H9 (cell line): Measurements from ENCODE around the gene PARD3. TPM values are rescaled to one million over a fixed set of nuclear protein-coding genes. Genes with fewer than 3 reads are reported as not detected.

ENCODE experiments used
- DNase-seq: peaks from one replicate; pipeline ENCODE4 v3.0.0-alpha.2; 2017
- H2AFZ ChIP-seq: one replicate; pipeline ENCODE4 v1.6.1; 2013; ENCODE audit warnings: mild to moderate bottlenecking, low read length, control low read depth, moderate library complexity
- H2AK5ac ChIP-seq: 2 replicates; pipeline ENCODE4 v1.6.1; 2013; ENCODE audit warnings: low read length, control low read depth, mixed read lengths; ENCODE audit not compliant: insufficient read length
- H2BK120ac ChIP-seq: one replicate; pipeline ENCODE4 v1.6.1; 2013; ENCODE audit warnings: low read depth, mild to moderate bottlenecking, low read length, control low read depth, inconsistent platforms; ENCODE audit not compliant: poor library complexity, severe bottlenecking
- H2BK12ac ChIP-seq: 2 replicates; pipeline ENCODE4 v1.6.1; 2013; ENCODE audit warnings: low read length, control low read depth, mixed read lengths, low read depth; ENCODE audit not compliant: insufficient read length
- H2BK15ac ChIP-seq: 2 replicates; pipeline ENCODE4 v1.6.1; 2013; ENCODE audit warnings: low read depth, low read length, control low read depth
- H2BK20ac ChIP-seq: one replicate; pipeline ENCODE4 v1.6.1; 2013; ENCODE audit warnings: low read depth, mild to moderate bottlenecking, low read length, control low read depth, inconsistent platforms; ENCODE audit not compliant: poor library complexity, severe bottlenecking
- H2BK5ac ChIP-seq: 2 replicates; pipeline ENCODE4 v1.6.1; 2013; ENCODE audit warnings: low read length, control low read depth, mixed read lengths; ENCODE audit not compliant: insufficient read length
- H3K14ac ChIP-seq: 2 replicates; pipeline ENCODE4 v1.6.1; 2013; ENCODE audit warnings: low read length, control low read depth; ENCODE audit not compliant: insufficient read depth
- H3K18ac ChIP-seq: 2 replicates; pipeline ENCODE4 v1.6.1; 2013; ENCODE audit warnings: low read depth, mild to moderate bottlenecking, mixed read lengths, low read length, control low read depth; ENCODE audit not compliant: insufficient read length
- H3K23ac ChIP-seq: 2 replicates; pipeline ENCODE4 v1.6.1; 2013; ENCODE audit warnings: low read length, control low read depth, mixed read lengths, low read depth; ENCODE audit not compliant: insufficient read length
- H3K23me2 ChIP-seq: 2 replicates; pipeline ENCODE4 v1.6.1; 2013; ENCODE audit warnings: low read depth, mild to moderate bottlenecking, mixed read lengths, low read length, control low read depth; ENCODE audit not compliant: insufficient read length, poor library complexity, severe bottlenecking
- H3K27ac ChIP-seq: 2 replicates; pipeline ENCODE4 v1.5.1; 2013; ENCODE audit warnings: low read length, control low read depth, mixed read lengths, low read depth; ENCODE audit not compliant: insufficient read length
- H3K27me3 ChIP-seq: 2 replicates; pipeline ENCODE4 v1.6.1; 2013; ENCODE audit warnings: low read length, control low read depth, inconsistent platforms; ENCODE audit not compliant: insufficient read depth
- H3K4ac ChIP-seq: 2 replicates; pipeline ENCODE4 v1.6.1; 2013; ENCODE audit warnings: low read depth, mild to moderate bottlenecking, control low read depth, inconsistent platforms, low read length, moderate library complexity
- H3K4me1 ChIP-seq: 2 replicates; pipeline ENCODE4 v1.6.1; 2013; ENCODE audit warnings: low read length, control low read depth, inconsistent platforms; ENCODE audit not compliant: insufficient read depth
- H3K4me2 ChIP-seq: 2 replicates; pipeline ENCODE4 v1.6.1; 2013; ENCODE audit warnings: low read length, control low read depth, mixed read lengths; ENCODE audit not compliant: insufficient read length, insufficient read depth
- H3K56ac ChIP-seq: 2 replicates; pipeline ENCODE4 v1.6.1; 2013; ENCODE audit warnings: low read depth, mild to moderate bottlenecking, mixed read lengths, low read length, control low read depth; ENCODE audit not compliant: insufficient read length
- H3K79me1 ChIP-seq: 2 replicates; pipeline ENCODE4 v1.6.1; 2013; ENCODE audit warnings: low read depth, mild to moderate bottlenecking, moderate library complexity, low read length, control low read depth, inconsistent platforms; ENCODE audit not compliant: insufficient read depth, poor library complexity, severe bottlenecking
- H3K79me2 ChIP-seq: 2 replicates; pipeline ENCODE4 v1.6.1; 2013; ENCODE audit warnings: low read length, control low read depth, inconsistent platforms; ENCODE audit not compliant: insufficient read depth
- H3K9ac ChIP-seq: 2 replicates; pipeline ENCODE4 v1.6.1; 2013; ENCODE audit warnings: low read length, control low read depth, mixed read lengths; ENCODE audit not compliant: insufficient read length; ENCODE audit errors: extremely low read depth
- H3K9me3 ChIP-seq: one replicate; pipeline ENCODE4 v1.6.1; 2013; ENCODE audit warnings: low read depth, low read length, inconsistent platforms; ENCODE audit not compliant: control insufficient read depth
- H3T11ph ChIP-seq: one replicate; pipeline ENCODE4 v1.6.1; 2013; ENCODE audit warnings: mild to moderate bottlenecking, low read length, control low read depth, inconsistent platforms
- H4K20me1 ChIP-seq: one replicate; pipeline ENCODE4 v1.6.1; 2013; ENCODE audit not compliant: control insufficient read depth, insufficient read length, insufficient read depth
- H4K5ac ChIP-seq: 2 replicates; pipeline ENCODE4 v1.6.1; 2013; ENCODE audit warnings: low read depth, mild to moderate bottlenecking, mixed read lengths, low read length, control low read depth; ENCODE audit not compliant: insufficient read length
- H4K8ac ChIP-seq: replicated peaks from 2 replicates; pipeline ENCODE4 v1.6.1; 2013; ENCODE audit warnings: low read length, control low read depth, mixed read lengths, low read depth; ENCODE audit not compliant: insufficient read length
- H4K91ac ChIP-seq: 2 replicates; pipeline ENCODE4 v1.6.1; 2013; ENCODE audit warnings: low read depth, mild to moderate bottlenecking, moderate library complexity, mixed read lengths, low read length, control low read depth; ENCODE audit not compliant: insufficient read length
- H3K27ac Mint-ChIP-seq, 3 experiments: 2 replicates in 2 of 3; 3 replicates in 1 of 3; pipeline ENCODE4 v1.8.0; 2020 to 2021; ENCODE audit warnings: mixed read lengths in 3 of 3, mild to moderate bottlenecking in 1 of 3, moderate library complexity in 1 of 3
- H3K27me3 Mint-ChIP-seq: 2 replicates; pipeline ENCODE4 v1.8.0; 2021; ENCODE audit warnings: low read depth, mild to moderate bottlenecking, moderate library complexity, mixed read lengths
- H3K36me3 Mint-ChIP-seq, 3 experiments: 2 replicates in 2 of 3; 3 replicates in 1 of 3; pipeline ENCODE4 v1.8.0; 2020 to 2021; ENCODE audit warnings: low read depth in 3 of 3, mixed read lengths in 3 of 3; ENCODE audit not compliant: insufficient read depth in 1 of 3
- H3K4me1 Mint-ChIP-seq, 2 experiments: 2 replicates each; pipeline ENCODE4 v1.8.0; 2020; ENCODE audit warnings: mixed read lengths in 2 of 2
- H3K4me3 Mint-ChIP-seq, 2 experiments: 2 replicates in 1 of 2; 3 replicates in 1 of 2; pipeline ENCODE4 v1.8.0; 2020 to 2021; ENCODE audit warnings: mild to moderate bottlenecking in 2 of 2, mixed read lengths in 2 of 2, moderate library complexity in 1 of 2
- H3K9me3 Mint-ChIP-seq, 2 experiments: 2 replicates in 1 of 2; 3 replicates in 1 of 2; pipeline ENCODE4 v1.8.0; 2020; ENCODE audit warnings: mild to moderate bottlenecking in 2 of 2, mixed read lengths in 2 of 2, moderate library complexity in 1 of 2
- WGBS: extraction: QIAGEN DNeasy Blood & Tissue Kit; methylation state at CpG from one replicate; pipeline ENCODE4 v1.1.7; 2013; ENCODE audit warnings: missing lambda C conversion rate, low lambda C conversion rate, mixed read lengths; ENCODE audit not compliant: insufficient read length; ENCODE audit errors: extremely low coverage; 5-methylcytosine and 5-hydroxymethylcytosine counted together
- total RNA-seq: library from RNA; stranded (reverse); gene quantifications from 2 replicates; pipeline ENCODE4 v1.2.1, GENCODE V29; 2021
- TF ChIP-seq, protein P1 (sequence below): fragments of 200-600 bp; sonication (generic); conservative IDR thresholded peaks from 3 replicates; pipeline ENCODE4 v1.8.0; 2021; ENCODE audit warnings: antibody characterized with exemption, mild to moderate bottlenecking

The PARD3 gene
- total RNA-seq, 1 experiment from 2014 or later, result 44.7 TPM

- Mint-ChIP-seq H3K27me3 (no peaks in the 10 kb centered on the region), H3K36me3 (no peaks in the 10 kb centered on the region; a peak in 1 of 7 replicates), H3K9me3 (no peaks in the 10 kb centered on the region), H3K4me3 (peak overlapping the region; percentile 5 to 29; a peak in 3 of 5 replicates), H3K27ac (peak overlapping the region; percentile 66 to 98 (median 96)), H3K4me1 (peaks cover 48 to 56% of the 10 kb centered on the region in 2 experiments)
- TF ChIP-seq, protein P1, sequence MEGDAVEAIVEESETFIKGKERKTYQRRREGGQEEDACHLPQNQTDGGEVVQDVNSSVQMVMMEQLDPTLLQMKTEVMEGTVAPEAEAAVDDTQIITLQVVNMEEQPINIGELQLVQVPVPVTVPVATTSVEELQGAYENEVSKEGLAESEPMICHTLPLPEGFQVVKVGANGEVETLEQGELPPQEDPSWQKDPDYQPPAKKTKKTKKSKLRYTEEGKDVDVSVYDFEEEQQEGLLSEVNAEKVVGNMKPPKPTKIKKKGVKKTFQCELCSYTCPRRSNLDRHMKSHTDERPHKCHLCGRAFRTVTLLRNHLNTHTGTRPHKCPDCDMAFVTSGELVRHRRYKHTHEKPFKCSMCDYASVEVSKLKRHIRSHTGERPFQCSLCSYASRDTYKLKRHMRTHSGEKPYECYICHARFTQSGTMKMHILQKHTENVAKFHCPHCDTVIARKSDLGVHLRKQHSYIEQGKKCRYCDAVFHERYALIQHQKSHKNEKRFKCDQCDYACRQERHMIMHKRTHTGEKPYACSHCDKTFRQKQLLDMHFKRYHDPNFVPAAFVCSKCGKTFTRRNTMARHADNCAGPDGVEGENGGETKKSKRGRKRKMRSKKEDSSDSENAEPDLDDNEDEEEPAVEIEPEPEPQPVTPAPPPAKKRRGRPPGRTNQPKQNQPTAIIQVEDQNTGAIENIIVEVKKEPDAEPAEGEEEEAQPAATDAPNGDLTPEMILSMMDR, result peak; percentile 57; the same call in 2 of the 3 replicates
- H3K79me1 ChIP-seq, result no peaks in the 10 kb centered on the region
- H3K4me1 ChIP-seq, result peaks cover 13% of the 10 kb centered on the region; the same call in 1 of the 2 replicates
- peak overlapping the region; percentile 9 for H3K27ac ChIP-seq
- no peak overlapping the region for H3K56ac ChIP-seq
- H2BK15ac ChIP-seq, result no peak overlapping the region
- H4K5ac ChIP-seq, result no peak overlapping the region
- H4K20me1 ChIP-seq, result no peaks in the 10 kb centered on the region
- peak overlapping the region; percentile 59; the same call in 1 of the 2 replicates for H3K14ac ChIP-seq
- H3T11ph ChIP-seq, result peak overlapping the region; percentile 84
- peak overlapping the region; percentile 12 for H2BK12ac ChIP-seq
- peaks cover 4% of the 10 kb centered on the region; the same call in 1 of the 2 replicates for H3K79me2 ChIP-seq
- no peak overlapping the region for H2BK5ac ChIP-seq
- H3K9me3 ChIP-seq, result no peaks in the 10 kb centered on the region
- peak overlapping the region; percentile 41 for H3K18ac ChIP-seq
- no peak overlapping the region for H3K9ac ChIP-seq
- H4K91ac ChIP-seq, result peak overlapping the region; percentile 7
- no peak overlapping the region for H2AFZ ChIP-seq
- no peak overlapping the region for H2BK20ac ChIP-seq
- no peak overlapping the region for H3K23ac ChIP-seq
- WGBS, result no CpG with 5 or more reads among the region's 7 CpGs
- no peaks in the 10 kb centered on the region for H3K27me3 ChIP-seq
- peak overlapping the region; percentile 26; the same call in 1 of the 2 replicates for H3K4ac ChIP-seq
- no peak overlapping the region for H4K8ac ChIP-seq
- H3K4me2 ChIP-seq, result no peak overlapping the region
- peak; percentile 60 for DNase-seq
- no peak overlapping the region for H2AK5ac ChIP-seq
- H2BK120ac ChIP-seq, result peak overlapping the region; percentile 83
- H3K23me2 ChIP-seq, result no peaks in the 10 kb centered on the region
These were observed 288.1 kb downstream of the PARD3 start for GRCh38 chr10:34526758-34527730.
